ENCODE data around the gene MRPL23.

MRPL23 gene

DNA sequence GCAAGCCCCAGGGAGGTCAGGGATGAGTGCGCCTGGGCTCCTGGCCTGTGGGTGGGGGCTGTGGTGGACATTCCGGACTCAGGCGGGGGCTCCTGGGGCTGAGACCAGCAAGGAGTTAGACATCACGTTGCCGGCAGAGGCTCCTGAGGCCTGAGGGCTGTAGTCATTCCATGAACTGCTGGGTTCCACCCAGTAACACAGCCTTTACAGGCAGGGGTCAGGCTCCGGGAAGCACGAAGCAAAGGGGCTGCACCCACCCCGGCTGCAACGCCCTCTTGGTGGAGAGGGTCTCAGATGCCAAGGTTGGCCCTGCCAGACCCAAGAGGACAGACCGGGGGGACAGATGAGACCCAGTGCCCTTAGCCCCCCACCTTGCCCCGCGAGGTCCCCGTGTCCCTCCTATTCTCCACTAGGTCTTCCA lies 18.7 kb upstream of the MRPL23 start:
- no peaks in the 10 kb centered on the region for H3K9me3 ChIP-seq (ENCODE audit: control insufficient read depth in 2 of 2, low read length in 2 of 2)
- no peak overlapping the region for H3K4me3 ChIP-seq (ENCODE audit: low read length in 2 of 2)
- no peaks in the 10 kb centered on the region for H3K4me1 ChIP-seq (ENCODE audit: control insufficient read depth in 2 of 2, insufficient read depth in 2 of 2, low read length in 2 of 2)
- H3K9ac ChIP-seq (ENCODE audit: low read depth in 1 of 2, low read length in 2 of 2) = no peak overlapping the region
- H3K27me3 ChIP-seq (ENCODE audit: control insufficient read depth in 2 of 2, insufficient read depth in 2 of 2, low read length in 2 of 2) = no peaks in the 10 kb centered on the region
- no peaks in the 10 kb centered on the region for H3K36me3 ChIP-seq (ENCODE audit: control insufficient read depth in 2 of 2, insufficient read depth in 2 of 2, low read length in 2 of 2)
- no peak overlapping the region for H3K27ac ChIP-seq (ENCODE audit: low read depth in 2 of 2, low read length in 2 of 2)

DNA sequence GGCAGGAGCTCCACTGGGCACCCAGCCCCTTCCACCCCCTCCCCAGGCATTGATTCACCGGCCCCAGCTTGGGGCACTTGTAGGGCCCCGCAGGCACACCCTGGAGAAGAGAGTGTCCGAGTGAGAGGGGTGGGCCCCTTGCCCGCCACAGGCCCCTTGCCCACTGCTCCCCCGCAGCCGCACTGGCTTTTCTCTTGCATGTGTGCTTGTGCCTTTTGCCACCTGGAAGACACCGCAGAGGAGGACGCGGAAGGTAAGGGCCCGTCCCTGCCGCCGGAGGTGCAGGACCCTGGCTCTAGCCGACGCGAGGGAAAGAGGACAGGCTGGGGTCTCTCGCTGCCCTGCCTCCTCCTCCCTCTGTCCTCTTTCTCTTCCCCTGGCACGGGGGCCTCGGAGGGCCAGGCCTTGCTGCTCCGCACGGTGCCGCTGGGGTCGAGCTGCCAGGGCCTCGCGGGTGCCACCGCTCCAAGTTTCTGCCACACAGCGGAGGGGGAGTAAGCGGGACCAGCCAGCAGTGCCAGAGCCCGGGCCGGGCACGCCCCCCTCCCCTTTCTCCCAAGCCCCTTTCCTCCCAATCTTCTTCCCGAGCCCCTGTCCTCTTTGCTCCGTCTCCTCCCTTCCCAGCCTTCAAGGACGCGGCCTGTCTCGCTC lies 18.1 kb upstream of the MRPL23 start:
- Histone ChIP-seq H3K4me3 (ENCODE audit: low read length in 2 of 2) (no peak overlapping the region), H3K9ac (ENCODE audit: low read depth in 1 of 2, low read length in 2 of 2) (no peak overlapping the region), H3K9me3 (ENCODE audit: control insufficient read depth in 2 of 2, low read length in 2 of 2) (no peaks in the 10 kb centered on the region), H3K36me3 (ENCODE audit: control insufficient read depth in 2 of 2, insufficient read depth in 2 of 2, low read length in 2 of 2) (no peaks in the 10 kb centered on the region), H3K27me3 (ENCODE audit: control insufficient read depth in 2 of 2, insufficient read depth in 2 of 2, low read length in 2 of 2) (no peaks in the 10 kb centered on the region), H3K4me1 (ENCODE audit: control insufficient read depth in 2 of 2, insufficient read depth in 2 of 2, low read length in 2 of 2) (no peaks in the 10 kb centered on the region), H3K27ac (ENCODE audit: low read depth in 2 of 2, low read length in 2 of 2) (no peak overlapping the region)

DNA sequence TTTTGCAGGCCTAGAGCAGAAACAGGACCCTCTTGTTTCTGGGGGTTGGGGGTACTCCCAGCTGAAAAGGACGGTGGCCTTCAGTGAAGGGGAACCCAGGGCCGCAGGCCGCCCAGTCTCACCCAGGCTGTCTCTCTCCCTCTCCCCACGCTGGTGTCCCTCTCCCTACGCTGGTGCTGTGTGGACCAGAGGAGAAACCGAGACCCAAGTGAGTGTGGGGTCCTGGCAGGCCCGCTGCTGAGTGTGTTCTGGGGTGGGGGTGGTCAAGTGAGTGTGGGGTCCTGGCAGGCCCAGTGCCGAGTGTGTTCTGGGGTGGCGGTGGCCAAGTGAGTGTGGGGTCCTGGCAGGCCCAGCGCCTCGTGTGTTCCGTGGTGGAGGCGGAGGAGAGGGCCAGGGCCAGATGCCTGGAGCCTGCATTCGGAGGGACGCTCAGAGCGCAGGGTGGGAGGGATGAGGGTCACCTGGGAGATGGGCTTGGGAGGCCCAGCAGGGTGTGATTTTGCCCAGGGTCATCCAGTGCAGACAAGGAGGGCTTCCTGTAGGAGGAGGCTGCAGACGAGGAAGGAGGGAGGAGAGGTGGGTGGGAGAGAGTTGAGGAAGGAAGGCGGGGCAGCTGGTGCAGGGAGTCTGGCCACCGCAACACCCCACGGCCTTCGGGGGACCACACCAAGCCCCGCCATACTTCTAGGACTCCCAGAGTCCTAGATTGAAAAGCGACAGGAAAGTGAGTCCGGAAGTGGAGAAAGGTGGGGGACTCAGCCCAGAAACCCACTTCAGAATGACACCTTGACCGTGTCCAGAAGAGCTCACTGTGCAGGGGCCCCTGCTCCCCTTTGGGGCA lies 17.3 kb upstream of the MRPL23 start:
- Histone ChIP-seq H3K27ac (ENCODE audit: low read depth in 2 of 2, low read length in 2 of 2) (no peak overlapping the region), H3K9ac (ENCODE audit: low read depth in 1 of 2, low read length in 2 of 2) (no peak overlapping the region), H3K36me3 (ENCODE audit: control insufficient read depth in 2 of 2, insufficient read depth in 2 of 2, low read length in 2 of 2) (no peaks in the 10 kb centered on the region)

DNA sequence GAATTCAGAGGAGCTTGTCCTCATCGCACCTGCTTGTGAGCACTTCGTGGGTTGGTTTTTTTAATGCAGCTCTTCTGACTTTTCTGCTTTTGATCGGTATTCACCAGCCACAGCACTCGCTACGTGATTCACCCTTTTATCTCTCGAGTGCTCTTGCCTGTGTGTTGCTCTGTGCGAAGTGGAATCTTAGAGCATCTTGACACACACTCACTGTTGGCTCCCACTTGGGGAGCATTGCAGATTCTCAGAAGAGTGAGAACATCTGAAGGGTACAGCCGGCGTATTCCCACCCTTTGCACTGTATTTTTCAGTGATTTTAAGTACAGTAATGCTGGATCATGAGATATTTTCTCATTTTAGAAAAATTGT lies 16.7 kb upstream of the MRPL23 start:
- H3K36me3 ChIP-seq (ENCODE audit: control insufficient read depth in 2 of 2, insufficient read depth in 2 of 2, low read length in 2 of 2) = no peaks in the 10 kb centered on the region
- no peaks in the 10 kb centered on the region for H3K9me3 ChIP-seq (ENCODE audit: control insufficient read depth in 2 of 2, low read length in 2 of 2)
- H3K4me1 ChIP-seq (ENCODE audit: control insufficient read depth in 2 of 2, insufficient read depth in 2 of 2, low read length in 2 of 2) = no peaks in the 10 kb centered on the region
- H3K4me3 ChIP-seq (ENCODE audit: low read length in 2 of 2) = no peak overlapping the region
- no peaks in the 10 kb centered on the region for H3K27me3 ChIP-seq (ENCODE audit: control insufficient read depth in 2 of 2, insufficient read depth in 2 of 2, low read length in 2 of 2)
- H3K9ac ChIP-seq (ENCODE audit: low read depth in 1 of 2, low read length in 2 of 2) = no peak overlapping the region
- H3K27ac ChIP-seq (ENCODE audit: low read depth in 2 of 2, low read length in 2 of 2) = no peak overlapping the region

More for the DNA sequence above, 17.3 kb upstream of the MRPL23 start:
- Histone ChIP-seq H3K9me3 (ENCODE audit: control insufficient read depth in 2 of 2, low read length in 2 of 2) (no peaks in the 10 kb centered on the region), H3K27me3 (ENCODE audit: control insufficient read depth in 2 of 2, insufficient read depth in 2 of 2, low read length in 2 of 2) (no peaks in the 10 kb centered on the region), H3K4me1 (ENCODE audit: control insufficient read depth in 2 of 2, insufficient read depth in 2 of 2, low read length in 2 of 2) (no peaks in the 10 kb centered on the region), H3K4me3 (ENCODE audit: low read length in 2 of 2) (no peak overlapping the region)

DNA sequence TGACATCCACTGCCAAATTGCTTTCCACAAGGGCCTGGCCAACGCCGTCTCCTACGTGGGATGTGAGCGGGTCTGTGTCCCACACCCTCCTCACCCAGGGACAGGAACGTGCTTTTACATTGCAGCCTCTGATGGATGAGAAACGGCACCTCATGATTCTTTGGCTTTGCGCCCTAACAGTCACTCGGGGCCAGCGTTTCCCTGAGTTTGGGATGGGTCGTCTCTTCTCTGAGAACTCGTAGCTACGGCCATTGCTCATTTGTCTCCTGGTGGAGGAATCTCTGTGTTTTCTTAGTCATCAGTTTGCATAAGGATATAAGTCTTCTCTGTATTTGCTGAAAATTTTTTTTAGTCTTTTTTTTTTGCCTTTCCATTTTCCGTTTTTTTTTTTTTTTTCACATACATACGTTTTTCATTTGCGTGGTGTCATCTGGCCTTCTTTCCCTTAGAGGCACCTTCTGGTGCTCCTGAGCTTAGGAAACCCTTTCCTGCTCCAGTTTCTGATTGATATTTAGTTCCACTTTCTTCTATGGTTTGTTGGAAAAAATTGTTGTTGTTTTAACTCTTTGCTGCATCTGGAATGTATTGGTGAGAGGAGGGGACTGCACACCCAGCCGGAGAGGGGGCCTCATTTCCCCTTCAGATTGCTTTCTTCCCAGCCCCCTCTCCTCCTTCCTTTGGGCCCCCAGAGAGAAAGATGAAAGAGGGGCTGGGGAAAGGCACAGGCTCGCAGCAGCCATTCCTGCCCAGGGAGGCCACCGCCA lies 15.6 kb upstream of the MRPL23 start:
- no peak overlapping the region for H3K9ac ChIP-seq (ENCODE audit: low read depth in 1 of 2, low read length in 2 of 2)
- no peaks in the 10 kb centered on the region for H3K9me3 ChIP-seq (ENCODE audit: control insufficient read depth in 2 of 2, low read length in 2 of 2)
- H3K27me3 ChIP-seq (ENCODE audit: control insufficient read depth in 2 of 2, insufficient read depth in 2 of 2, low read length in 2 of 2) = no peaks in the 10 kb centered on the region
- no peaks in the 10 kb centered on the region for H3K36me3 ChIP-seq (ENCODE audit: control insufficient read depth in 2 of 2, insufficient read depth in 2 of 2, low read length in 2 of 2)
- H3K27ac ChIP-seq (ENCODE audit: low read depth in 2 of 2, low read length in 2 of 2) = no peak overlapping the region
- no peaks in the 10 kb centered on the region for H3K4me1 ChIP-seq (ENCODE audit: control insufficient read depth in 2 of 2, insufficient read depth in 2 of 2, low read length in 2 of 2)
- no peak overlapping the region for H3K4me3 ChIP-seq (ENCODE audit: low read length in 2 of 2)

DNA sequence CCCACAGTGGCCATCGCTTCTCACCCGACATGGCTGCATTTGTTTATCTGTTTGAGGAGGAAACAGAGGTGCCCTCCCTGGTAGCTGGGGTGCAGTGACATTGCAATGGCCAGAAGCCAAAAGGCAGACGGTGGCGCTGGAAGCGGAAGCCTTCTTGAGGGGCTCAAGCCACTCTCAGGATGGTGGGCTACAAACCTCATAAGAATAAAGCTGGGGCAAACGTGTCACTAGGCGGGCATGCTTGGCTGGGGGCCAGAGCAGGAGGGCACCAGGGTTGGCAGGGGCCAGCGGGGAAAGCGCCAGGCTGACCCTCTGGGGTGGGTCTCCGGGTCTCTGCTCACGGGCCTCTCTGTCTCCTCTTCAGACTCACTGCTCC lies 15.0 kb upstream of the MRPL23 start:
- Histone ChIP-seq H3K4me1 (ENCODE audit: control insufficient read depth in 2 of 2, insufficient read depth in 2 of 2, low read length in 2 of 2) (no peaks in the 10 kb centered on the region), H3K27me3 (ENCODE audit: control insufficient read depth in 2 of 2, insufficient read depth in 2 of 2, low read length in 2 of 2) (no peaks in the 10 kb centered on the region), H3K36me3 (ENCODE audit: control insufficient read depth in 2 of 2, insufficient read depth in 2 of 2, low read length in 2 of 2) (no peaks in the 10 kb centered on the region), H3K4me3 (ENCODE audit: low read length in 2 of 2) (no peak overlapping the region), H3K27ac (ENCODE audit: low read depth in 2 of 2, low read length in 2 of 2) (no peak overlapping the region), H3K9ac (ENCODE audit: low read depth in 1 of 2, low read length in 2 of 2) (no peak overlapping the region), H3K9me3 (ENCODE audit: control insufficient read depth in 2 of 2, low read length in 2 of 2) (no peaks in the 10 kb centered on the region)

DNA sequence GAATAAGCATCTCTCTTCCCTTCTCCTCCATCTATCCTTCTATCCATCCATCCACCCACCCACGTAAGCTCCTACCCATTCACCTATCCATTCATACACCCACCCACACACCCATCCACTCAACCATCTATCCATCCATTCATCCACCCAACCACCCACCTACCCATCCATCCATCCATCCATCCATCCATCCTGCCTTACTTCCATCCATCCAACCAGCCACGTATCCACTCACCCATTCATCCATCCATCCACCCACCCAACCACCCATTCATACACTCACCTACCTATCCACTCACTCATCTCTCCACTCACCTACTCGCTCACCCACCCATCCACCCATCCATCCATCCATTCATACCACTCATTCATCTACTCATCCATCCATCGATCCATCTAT lies 14.5 kb upstream of the MRPL23 start:
- H3K4me3 ChIP-seq (ENCODE audit: low read length in 2 of 2) = no peak overlapping the region
- H3K9me3 ChIP-seq (ENCODE audit: control insufficient read depth in 2 of 2, low read length in 2 of 2) = no peaks in the 10 kb centered on the region
- no peak overlapping the region for H3K27ac ChIP-seq (ENCODE audit: low read depth in 2 of 2, low read length in 2 of 2)
- no peaks in the 10 kb centered on the region for H3K36me3 ChIP-seq (ENCODE audit: control insufficient read depth in 2 of 2, insufficient read depth in 2 of 2, low read length in 2 of 2)
- no peaks in the 10 kb centered on the region for H3K4me1 ChIP-seq (ENCODE audit: control insufficient read depth in 2 of 2, insufficient read depth in 2 of 2, low read length in 2 of 2)
- no peaks in the 10 kb centered on the region for H3K27me3 ChIP-seq (ENCODE audit: control insufficient read depth in 2 of 2, insufficient read depth in 2 of 2, low read length in 2 of 2)
- H3K9ac ChIP-seq (ENCODE audit: low read depth in 1 of 2, low read length in 2 of 2) = no peak overlapping the region

DNA sequence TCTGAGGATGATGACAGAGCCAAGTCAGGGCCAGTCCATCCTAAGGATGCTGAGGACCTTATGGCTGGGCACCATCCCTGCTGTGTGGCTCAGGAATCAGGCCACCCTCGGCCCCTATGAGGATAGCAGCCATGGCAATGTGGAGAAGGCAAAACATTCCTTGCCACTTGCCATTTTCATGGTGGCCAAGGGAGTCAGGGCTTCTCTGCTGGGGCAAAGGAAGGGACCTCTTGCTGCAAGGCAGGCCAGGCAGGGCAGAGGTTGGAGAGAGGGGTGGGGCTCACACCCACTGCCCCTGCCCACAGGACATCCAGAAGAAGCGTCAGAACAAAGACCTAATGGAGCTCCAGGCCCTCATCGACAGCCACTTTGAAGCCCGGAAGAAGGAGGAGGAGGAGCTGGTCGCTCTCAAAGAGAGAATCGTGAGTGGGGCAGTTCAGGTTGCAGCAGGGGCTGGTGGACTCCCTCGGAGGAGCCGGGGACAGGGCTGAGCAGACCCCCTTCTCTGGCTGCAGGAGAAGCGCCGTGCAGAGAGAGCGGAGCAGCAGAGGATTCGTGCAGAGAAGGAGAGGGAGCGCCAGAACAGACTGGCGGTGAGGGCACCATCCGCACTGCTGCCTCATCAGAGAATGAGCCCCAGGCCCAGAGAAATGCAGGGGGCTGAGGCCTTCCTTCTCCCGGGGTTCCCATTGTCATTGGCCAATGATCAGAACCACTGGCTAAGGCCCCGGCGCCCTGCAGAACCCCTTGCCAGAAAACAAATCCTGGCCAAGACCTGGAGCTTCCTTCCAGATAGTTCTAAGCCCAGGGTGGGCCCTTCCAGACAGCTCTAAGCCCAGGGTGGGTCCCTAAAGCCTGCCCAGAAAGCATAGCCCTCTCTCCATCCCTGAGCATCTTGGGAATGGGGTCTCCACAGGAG lies 13.5 kb upstream of the MRPL23 start:
- no peak overlapping the region for H3K4me3 ChIP-seq (ENCODE audit: low read length in 2 of 2)
- H3K9ac ChIP-seq (ENCODE audit: low read depth in 1 of 2, low read length in 2 of 2) = no peak overlapping the region
- no peaks in the 10 kb centered on the region for H3K27me3 ChIP-seq (ENCODE audit: control insufficient read depth in 2 of 2, insufficient read depth in 2 of 2, low read length in 2 of 2)
- no peaks in the 10 kb centered on the region for H3K4me1 ChIP-seq (ENCODE audit: control insufficient read depth in 2 of 2, insufficient read depth in 2 of 2, low read length in 2 of 2)
- H3K9me3 ChIP-seq (ENCODE audit: control insufficient read depth in 2 of 2, low read length in 2 of 2) = no peaks in the 10 kb centered on the region
- H3K27ac ChIP-seq (ENCODE audit: low read depth in 2 of 2, low read length in 2 of 2) = no peak overlapping the region
- no peaks in the 10 kb centered on the region for H3K36me3 ChIP-seq (ENCODE audit: control insufficient read depth in 2 of 2, insufficient read depth in 2 of 2, low read length in 2 of 2)

DNA sequence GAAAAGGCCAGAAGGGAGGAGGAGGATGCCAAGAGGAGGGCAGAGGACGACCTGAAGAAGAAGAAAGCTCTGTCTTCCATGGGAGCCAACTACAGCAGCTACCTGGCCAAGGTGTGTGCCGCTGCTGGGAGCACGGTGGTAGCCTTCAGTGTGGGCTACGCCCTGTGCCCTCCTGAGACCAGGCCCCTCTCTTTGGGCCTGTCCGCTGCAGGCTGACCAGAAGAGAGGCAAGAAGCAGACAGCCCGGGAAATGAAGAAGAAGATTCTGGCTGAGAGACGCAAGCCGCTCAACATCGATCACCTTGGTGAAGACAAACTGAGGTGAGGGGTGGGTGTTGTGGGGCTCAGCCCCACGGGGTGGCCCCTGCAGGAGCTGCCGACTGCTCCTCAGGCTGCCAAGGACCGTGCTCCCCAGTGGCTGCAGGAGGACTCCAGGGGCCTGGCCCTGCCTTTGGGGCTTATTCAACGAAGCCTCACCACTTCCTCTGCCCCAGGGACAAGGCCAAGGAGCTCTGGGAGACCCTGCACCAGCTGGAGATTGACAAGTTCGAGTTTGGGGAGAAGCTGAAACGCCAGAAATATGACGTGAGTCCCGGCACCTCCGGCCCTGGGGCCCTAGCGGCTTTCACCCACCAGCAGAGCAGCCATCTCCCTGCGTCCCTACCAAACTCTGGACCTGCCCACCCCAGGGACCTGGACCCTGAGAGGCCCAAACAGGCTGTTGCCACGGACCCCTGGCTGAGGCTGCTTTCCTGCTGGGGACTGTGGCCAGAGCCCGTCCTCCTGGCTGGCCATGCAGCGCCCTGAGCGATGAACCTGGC lies 12.6 kb upstream of the MRPL23 start:
- H3K9ac ChIP-seq (ENCODE audit: low read depth in 1 of 2, low read length in 2 of 2) = no peak overlapping the region
- no peaks in the 10 kb centered on the region for H3K9me3 ChIP-seq (ENCODE audit: control insufficient read depth in 2 of 2, low read length in 2 of 2)
- no peak overlapping the region for H3K4me3 ChIP-seq (ENCODE audit: low read length in 2 of 2)
- no peak overlapping the region for H3K27ac ChIP-seq (ENCODE audit: low read depth in 2 of 2, low read length in 2 of 2)
- no peaks in the 10 kb centered on the region for H3K27me3 ChIP-seq (ENCODE audit: control insufficient read depth in 2 of 2, insufficient read depth in 2 of 2, low read length in 2 of 2)
- no peaks in the 10 kb centered on the region for H3K4me1 ChIP-seq (ENCODE audit: control insufficient read depth in 2 of 2, insufficient read depth in 2 of 2, low read length in 2 of 2)
- H3K36me3 ChIP-seq (ENCODE audit: control insufficient read depth in 2 of 2, insufficient read depth in 2 of 2, low read length in 2 of 2) = no peaks in the 10 kb centered on the region
